IPS-20b (cell line): Measurements from ENCODE around the gene TBX18.

Source experiments
- H3K27ac ChIP-seq: one replicate; pipeline ENCODE4 v1.5.1; 2013; ENCODE audit warnings: low read length
- H3K27me3 ChIP-seq: 2 replicates; pipeline ENCODE4 v1.6.1; 2013; ENCODE audit warnings: mild to moderate bottlenecking, low read length, inconsistent platforms; ENCODE audit not compliant: insufficient read depth
- H3K36me3 ChIP-seq: 2 replicates; pipeline ENCODE4 v1.6.1; 2013; ENCODE audit warnings: low read depth, mild to moderate bottlenecking, inconsistent platforms, low read length, moderate library complexity; ENCODE audit not compliant: insufficient read depth
- H3K4me1 ChIP-seq: 2 replicates; pipeline ENCODE4 v1.6.1; 2013; ENCODE audit warnings: mild to moderate bottlenecking, control low read depth, inconsistent platforms, low read length, moderate library complexity; ENCODE audit not compliant: insufficient read depth
- H3K4me3 ChIP-seq: 2 replicates; pipeline ENCODE4 v1.5.1; 2013; ENCODE audit warnings: mild to moderate bottlenecking, low read length, inconsistent platforms
- H3K9ac ChIP-seq: 2 replicates; pipeline ENCODE4 v1.6.1; 2013; ENCODE audit warnings: low read depth, mild to moderate bottlenecking, inconsistent platforms, low read length, moderate library complexity
- H3K9me3 ChIP-seq: 2 replicates; pipeline ENCODE4 v1.6.1; 2013; ENCODE audit warnings: mild to moderate bottlenecking, low read depth, low read length, inconsistent platforms; ENCODE audit not compliant: insufficient read depth

The TBX18 gene

DNA sequence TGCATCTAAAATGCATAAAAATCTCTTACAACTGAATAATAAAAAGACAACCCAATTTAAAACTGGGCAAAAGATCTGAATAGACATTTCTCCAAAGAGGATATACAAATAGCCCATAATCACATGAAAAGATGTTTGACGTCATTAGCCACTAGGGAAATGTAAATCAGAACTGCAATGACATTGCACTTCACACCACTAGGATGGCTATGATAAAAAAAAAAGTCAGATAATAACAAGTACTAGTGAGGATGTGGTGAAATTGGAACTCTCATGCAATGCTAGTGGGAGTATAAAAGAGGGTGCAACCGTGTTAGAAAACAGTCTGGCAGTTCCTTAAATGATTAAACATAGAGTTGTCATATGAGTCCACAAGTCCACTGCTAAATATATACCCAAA lies 24.3 kb upstream of the TBX18 start:
- Histone ChIP-seq H3K9ac (no peak overlapping the region), H3K4me3 (no peak overlapping the region), H3K36me3 (no peaks in the 10 kb centered on the region), H3K4me1 (no peaks in the 10 kb centered on the region), H3K9me3 (no peaks in the 10 kb centered on the region), H3K27me3 (peaks cover 5% of the 10 kb centered on the region; the same call in 1 of the 2 replicates), H3K27ac (no peak overlapping the region)

DNA sequence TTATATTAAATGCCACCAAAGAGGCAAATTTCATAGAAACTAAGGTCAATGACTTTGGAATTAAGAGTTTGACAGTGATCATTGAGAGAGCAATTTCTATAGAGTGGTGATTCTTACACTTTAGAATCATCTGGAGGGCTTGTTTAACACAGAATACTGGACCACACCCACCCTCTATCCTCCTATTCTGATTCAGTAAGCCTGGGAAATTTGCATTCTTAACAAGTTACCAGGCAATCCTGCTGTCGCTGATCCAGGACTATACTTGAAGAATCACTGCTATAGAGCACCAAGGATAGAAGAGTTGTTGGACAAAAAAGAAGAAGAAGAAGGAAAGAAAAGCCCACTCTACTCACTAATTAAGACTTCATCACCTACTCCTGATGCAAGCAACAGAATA lies 21.3 kb upstream of the TBX18 start:
- Histone ChIP-seq H3K27ac (no peak overlapping the region), H3K4me3 (no peak overlapping the region), H3K36me3 (no peaks in the 10 kb centered on the region), H3K27me3 (peaks cover 14% of the 10 kb centered on the region; the same call in 1 of the 2 replicates), H3K9ac (no peak overlapping the region), H3K9me3 (no peaks in the 10 kb centered on the region), H3K4me1 (no peaks in the 10 kb centered on the region)

DNA sequence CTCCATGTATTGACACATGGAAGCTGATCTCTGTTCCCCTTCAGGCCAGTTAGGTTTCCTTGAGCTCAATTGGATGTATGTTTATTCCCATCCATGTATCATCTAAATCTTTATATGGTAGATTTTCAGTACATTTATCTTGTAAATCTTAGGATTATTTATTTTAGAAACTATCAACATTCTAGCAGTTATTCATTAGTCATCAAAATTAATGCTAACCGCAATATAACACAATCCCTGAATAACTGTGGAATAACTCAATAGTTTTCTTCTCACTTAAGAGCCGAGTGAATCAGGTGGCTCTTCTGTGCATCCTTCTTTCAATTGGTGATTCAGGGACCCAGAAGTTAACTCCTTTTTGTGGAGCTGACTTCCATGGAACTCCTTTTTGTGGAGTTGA lies 15.5 kb upstream of the TBX18 start:
- no peak overlapping the region for H3K4me3 ChIP-seq
- H3K27ac ChIP-seq: no peak overlapping the region
- H3K27me3 ChIP-seq: peaks cover 68% of the 10 kb centered on the region
- no peaks in the 10 kb centered on the region for H3K4me1 ChIP-seq
- no peak overlapping the region for H3K9ac ChIP-seq
- H3K36me3 ChIP-seq: no peaks in the 10 kb centered on the region
- H3K9me3 ChIP-seq: no peaks in the 10 kb centered on the region

DNA sequence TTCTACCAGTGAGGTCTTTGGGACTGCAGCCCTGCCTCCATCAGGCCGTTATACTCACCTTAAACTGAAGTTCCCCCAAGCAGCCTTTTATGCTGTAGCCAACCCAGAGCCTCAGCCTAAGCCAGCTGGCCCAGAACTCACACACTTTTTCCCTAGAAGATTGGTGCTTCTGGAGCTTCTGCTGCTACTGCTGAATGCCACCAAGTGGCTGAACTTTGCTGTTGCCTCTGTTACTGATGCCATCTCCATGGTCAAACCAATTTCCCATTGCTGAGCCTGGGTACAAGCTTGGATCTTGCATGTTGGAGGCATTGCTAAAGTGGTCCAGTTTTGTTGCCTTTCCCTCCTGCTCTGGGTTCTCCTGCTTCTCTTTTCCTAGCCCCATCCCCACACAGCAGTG lies 15.0 kb upstream of the TBX18 start:
- H3K27ac ChIP-seq: no peak overlapping the region
- peaks cover 73% of the 10 kb centered on the region for H3K27me3 ChIP-seq

DNA sequence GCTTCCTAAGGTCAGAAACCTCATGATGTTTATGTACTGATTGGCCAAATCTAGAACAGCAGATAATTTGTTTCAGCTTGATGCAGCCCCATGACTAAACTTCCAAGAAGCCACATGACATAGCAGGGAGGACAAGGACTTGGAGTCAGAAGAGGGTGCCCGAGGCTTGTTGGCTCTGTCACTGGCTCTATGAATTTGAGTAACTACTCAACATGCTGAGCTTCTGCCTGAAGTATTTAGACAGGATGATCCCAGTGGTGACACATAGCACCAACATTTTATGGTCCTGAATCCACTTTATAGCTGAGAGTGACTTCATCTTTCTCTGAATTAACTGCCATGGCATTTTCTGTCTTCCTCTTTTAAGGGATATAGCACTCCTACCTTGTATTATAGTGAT lies 13.5 kb upstream of the TBX18 start:
- Histone ChIP-seq H3K27me3 (peaks cover 80% of the 10 kb centered on the region), H3K4me3 (no peak overlapping the region), H3K9me3 (no peaks in the 10 kb centered on the region), H3K9ac (no peak overlapping the region), H3K4me1 (peaks cover 1% of the 10 kb centered on the region; the same call in 1 of the 2 replicates), H3K36me3 (no peaks in the 10 kb centered on the region), H3K27ac (no peak overlapping the region)

More for the DNA sequence above, 15.0 kb upstream of the TBX18 start:
- H3K9ac ChIP-seq: no peak overlapping the region
- H3K4me1 ChIP-seq: no peaks in the 10 kb centered on the region
- H3K9me3 ChIP-seq: no peaks in the 10 kb centered on the region
- H3K4me3 ChIP-seq: no peak overlapping the region
- H3K36me3 ChIP-seq: no peaks in the 10 kb centered on the region

DNA sequence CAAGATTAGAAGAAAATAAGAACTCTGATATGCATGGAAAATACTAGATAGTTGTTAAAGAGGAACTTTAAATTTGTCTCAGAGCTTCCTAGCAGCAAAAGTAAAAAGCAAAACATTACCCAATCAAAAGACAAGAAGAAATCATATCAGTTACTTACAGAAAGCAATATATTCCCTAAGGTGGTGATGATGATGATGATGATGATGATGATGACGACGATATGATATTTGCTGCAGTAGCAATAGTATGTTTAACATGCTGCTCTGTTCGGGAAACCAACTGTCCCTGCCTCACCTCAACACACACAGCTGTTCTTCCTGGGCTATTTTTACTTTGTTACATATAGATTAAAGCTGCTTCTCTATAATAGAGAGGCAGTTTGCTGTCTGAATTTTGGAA lies 12.0 kb upstream of the TBX18 start:
- Histone ChIP-seq H3K27me3 (peaks cover 95% of the 10 kb centered on the region), H3K27ac (no peak overlapping the region), H3K9ac (no peak overlapping the region), H3K4me3 (no peak overlapping the region), H3K4me1 (peaks cover 2% of the 10 kb centered on the region; the same call in 1 of the 2 replicates), H3K9me3 (no peaks in the 10 kb centered on the region; the same call in 1 of the 2 replicates), H3K36me3 (no peaks in the 10 kb centered on the region)

DNA sequence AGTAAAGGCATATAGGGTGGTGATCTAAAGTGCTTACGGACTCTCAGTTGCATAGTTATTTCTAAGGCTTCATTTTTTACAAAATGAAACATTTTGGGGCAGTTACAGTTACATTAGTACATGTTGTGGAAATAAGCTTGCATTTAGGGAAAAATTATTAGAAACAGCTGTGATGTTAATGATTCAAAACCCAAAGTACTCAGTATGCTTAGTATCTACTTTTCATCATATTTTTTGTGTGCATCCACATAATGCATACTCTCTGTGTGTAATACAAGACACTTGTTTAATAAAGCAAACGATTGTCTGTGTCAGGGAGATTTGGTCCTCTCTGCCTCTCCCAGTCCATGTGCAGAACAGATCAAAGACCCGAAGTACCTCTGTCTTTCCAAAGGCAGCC lies 11.4 kb upstream of the TBX18 start:
- Histone ChIP-seq H3K9me3 (no peaks in the 10 kb centered on the region; the same call in 1 of the 2 replicates), H3K27me3 (peaks cover 96% of the 10 kb centered on the region)

DNA sequence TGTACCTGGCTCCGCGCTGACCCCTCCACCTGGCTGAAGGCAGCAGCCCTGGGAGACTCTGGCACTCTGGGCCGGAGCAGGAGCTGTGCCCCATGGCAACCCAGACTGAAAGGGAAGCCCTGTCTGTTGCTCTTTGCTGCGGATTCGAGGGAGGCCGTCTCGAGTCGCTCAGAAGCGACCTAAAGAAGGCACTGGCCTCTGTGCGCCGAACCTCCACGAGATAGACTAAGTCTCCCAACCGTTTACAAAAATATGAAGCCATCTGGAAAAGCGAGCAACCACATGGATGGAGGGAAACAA lies 10.5 kb upstream of the TBX18 start:
- no peak overlapping the region for H3K27ac ChIP-seq
- peak overlapping the region; percentile 68; the same call in 1 of the 2 replicates for H3K4me3 ChIP-seq
- peaks cover 2% of the 10 kb centered on the region; the same call in 1 of the 2 replicates for H3K4me1 ChIP-seq
- H3K27me3 ChIP-seq: peaks cover 99% of the 10 kb centered on the region
- H3K9me3 ChIP-seq: no peaks in the 10 kb centered on the region; the same call in 1 of the 2 replicates
- no peak overlapping the region for H3K9ac ChIP-seq
- H3K36me3 ChIP-seq: no peaks in the 10 kb centered on the region

More for the DNA sequence above, 11.4 kb upstream of the TBX18 start:
- H3K4me3 ChIP-seq: no peak overlapping the region
- H3K27ac ChIP-seq: no peak overlapping the region
- H3K36me3 ChIP-seq: no peaks in the 10 kb centered on the region
- peaks cover 2% of the 10 kb centered on the region; the same call in 1 of the 2 replicates for H3K4me1 ChIP-seq
- no peak overlapping the region for H3K9ac ChIP-seq

DNA sequence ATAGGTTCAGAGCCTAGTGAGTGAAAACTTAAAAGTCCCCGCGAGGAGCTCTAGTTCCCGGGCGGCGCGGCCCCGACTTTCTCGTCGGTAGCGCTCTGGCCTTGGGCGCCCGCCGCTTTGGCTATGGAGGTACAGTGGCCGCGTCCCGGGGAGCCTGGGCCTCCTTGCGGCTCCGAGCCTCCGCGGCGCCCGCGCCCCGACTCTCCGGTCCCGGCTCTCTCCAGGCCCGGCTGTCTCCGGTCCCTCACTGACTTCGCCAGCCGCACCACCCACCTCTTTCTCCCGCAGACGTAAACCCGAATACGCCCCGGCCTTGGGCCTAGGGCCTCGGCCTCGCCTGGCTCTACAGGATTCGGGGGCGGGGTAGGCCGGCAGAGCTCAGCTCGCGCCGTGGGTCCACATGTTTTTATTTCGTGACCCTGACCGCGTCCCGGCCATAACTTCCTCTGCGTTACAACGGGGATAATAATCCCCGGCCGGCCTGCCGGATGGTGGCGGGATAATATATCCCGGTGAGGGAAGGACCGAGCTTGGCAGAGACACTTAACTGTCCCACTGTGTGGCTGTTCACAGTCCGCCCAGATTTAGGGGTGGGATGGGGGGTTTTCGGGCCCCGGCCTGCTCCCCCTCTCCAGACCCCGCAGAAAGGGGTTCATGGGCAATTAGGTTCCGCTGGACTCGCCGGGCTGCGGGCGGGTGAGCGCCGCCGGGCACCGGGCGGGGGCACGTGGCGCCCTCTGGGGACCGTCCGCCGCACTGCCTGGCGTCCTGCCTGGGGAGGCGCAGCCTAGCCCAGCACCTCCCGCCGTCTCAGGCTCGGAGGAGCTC lies 10.0 kb upstream of the TBX18 start:
- Histone ChIP-seq H3K9me3 (no peaks in the 10 kb centered on the region; the same call in 1 of the 2 replicates), H3K36me3 (no peaks in the 10 kb centered on the region), H3K4me3 (peak overlapping the region; percentile 68), H3K9ac (no peak overlapping the region), H3K27me3 (peaks cover 99% of the 10 kb centered on the region), H3K27ac (no peak overlapping the region), H3K4me1 (peaks cover 2% of the 10 kb centered on the region; the same call in 1 of the 2 replicates)

DNA sequence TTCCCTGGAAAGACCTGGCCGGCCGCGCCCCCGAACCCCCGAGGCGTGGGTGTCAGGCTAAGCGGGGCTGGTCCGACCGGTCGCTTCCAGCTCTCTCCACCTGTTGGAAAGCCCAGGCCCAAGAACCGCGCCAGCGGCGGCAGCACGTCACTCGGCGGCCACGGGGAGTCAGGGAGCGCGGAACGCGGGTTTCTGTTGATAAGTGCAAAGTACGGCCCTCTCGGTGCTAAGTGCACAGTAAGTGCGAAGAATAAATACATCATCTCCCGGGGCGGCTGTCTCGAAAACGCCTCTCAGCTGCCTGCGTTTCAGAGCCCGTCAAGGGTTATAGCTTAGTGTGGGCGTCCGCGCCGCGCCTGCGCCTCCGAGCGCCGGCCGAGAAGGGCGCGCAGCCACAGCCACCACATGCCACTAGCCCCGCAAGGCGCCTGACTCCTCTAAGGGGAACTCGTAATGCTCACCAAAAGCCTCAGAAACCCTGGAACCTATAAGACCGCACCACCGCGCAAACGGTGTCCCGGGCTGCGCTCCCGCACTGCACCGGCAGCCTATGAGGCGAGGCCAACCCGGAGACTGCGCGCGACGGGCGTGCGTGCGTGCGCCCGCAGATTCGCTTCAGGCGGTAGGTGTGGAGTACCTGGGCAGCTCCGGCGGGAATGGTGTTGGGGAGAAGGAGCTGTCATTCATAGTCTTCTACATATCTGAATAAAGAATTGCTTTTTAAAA lies 9.2 kb upstream of the TBX18 start:
- H3K36me3 ChIP-seq: no peaks in the 10 kb centered on the region
- peak overlapping the region; percentile 68 for H3K4me3 ChIP-seq
- H3K4me1 ChIP-seq: peaks cover 2% of the 10 kb centered on the region; the same call in 1 of the 2 replicates
- no peak overlapping the region for H3K27ac ChIP-seq
- peaks cover 100% of the 10 kb centered on the region for H3K27me3 ChIP-seq
- no peak overlapping the region for H3K9ac ChIP-seq
- H3K9me3 ChIP-seq: no peaks in the 10 kb centered on the region; the same call in 1 of the 2 replicates

DNA sequence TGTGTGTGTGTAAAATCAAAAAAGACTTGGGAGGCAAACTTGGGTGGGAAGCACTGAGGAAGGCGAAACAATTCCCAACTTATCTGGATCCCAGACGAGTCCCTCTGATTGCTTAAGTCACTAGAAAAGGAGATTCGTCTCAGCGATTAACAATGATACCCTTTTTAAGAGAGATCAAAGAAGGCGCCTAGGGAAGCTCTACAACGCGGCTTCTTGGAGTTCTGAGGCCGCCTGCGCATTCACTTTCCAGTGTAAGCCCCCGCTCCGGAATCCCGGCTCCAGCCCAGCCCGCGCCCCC lies 8.7 kb upstream of the TBX18 start:
- H3K9ac ChIP-seq: no peak overlapping the region
- H3K4me3 ChIP-seq: peak overlapping the region; percentile 68; the same call in 1 of the 2 replicates
- H3K27me3 ChIP-seq: peaks cover 100% of the 10 kb centered on the region
- H3K36me3 ChIP-seq: no peaks in the 10 kb centered on the region
- no peak overlapping the region for H3K27ac ChIP-seq
- no peaks in the 10 kb centered on the region; the same call in 1 of the 2 replicates for H3K9me3 ChIP-seq
- H3K4me1 ChIP-seq: peaks cover 2% of the 10 kb centered on the region; the same call in 1 of the 2 replicates
